ENCODE results near the gene DPH3. TPM values are rescaled to one million over a fixed set of nuclear protein-coding genes. Genes with fewer than 3 reads are reported as not detected.

DPH3 gene
- total and polyA plus RNA-seq, 2 experiments from 2014 or later: 15.3 to 84.3 TPM

- Mint-ChIP-seq H3K4me1 (peaks cover 19% of the 10 kb centered on the region), H3K4me3 (peak overlapping the region; percentile 97), H3K27ac (peak overlapping the region; percentile 98), H3K9me3 (no peaks in the 10 kb centered on the region), H3K27me3 (ENCODE audit: insufficient read depth, low read depth, poor library complexity) (peaks cover 4% of the 10 kb centered on the region), H3K36me3 (ENCODE audit: low read depth) (peaks cover 8% of the 10 kb centered on the region; the same call in 2 of the 3 replicates)
- ATAC-seq (no peak), DNase-seq (ENCODE audit: low spot score) (no peak)
- Histone ChIP-seq H4K20me1 (replicated peaks; ENCODE audit: insufficient read depth) (peaks cover 5% of the 10 kb centered on the region), H3K9me2 (ENCODE audit: insufficient read depth) (no peaks in the 10 kb centered on the region), H2AFZ (peak overlapping the region; percentile 52; the same call in 1 of the 2 replicates), H3K27ac (ENCODE audit: low read depth) (peak overlapping the region; percentile 86), H3K36me3 (ENCODE audit: insufficient read depth) (peaks cover 10% of the 10 kb centered on the region), H3K27me3 (ENCODE audit: insufficient read depth) (no peaks in the 10 kb centered on the region), H3F3A (replicated peaks; ENCODE audit: low read depth) (no peaks in the 10 kb centered on the region), H3K4me3 (peak overlapping the region; percentile 92), H3K79me2 (replicated peaks; ENCODE audit: insufficient read depth) (peaks cover 72% of the 10 kb centered on the region), H3K4me2 (peak overlapping the region; percentile 91), H3K4me1 (ENCODE audit: insufficient read depth) (peaks cover 7% of the 10 kb centered on the region)
- no peak for TF ChIP-seq CTCF (conservative IDR thresholded peaks at IDR 0.05; ENCODE audit: low read depth in 2 of 2)
- no peak for TF ChIP-seq ZNF331 (CRISPR knock-in tag; IDR thresholded peaks at IDR 0.05; ENCODE audit: low read depth)
- TF ChIP-seq ZNF114 (CRISPR knock-in tag; IDR thresholded peaks at IDR 0.05): no peak
- no peak for TF ChIP-seq ETS1 (IDR thresholded peaks at IDR 0.05)
- no peak for TF ChIP-seq CREB1 (CRISPR knock-in tag; IDR thresholded peaks at IDR 0.05; ENCODE audit: low read depth)
- TF ChIP-seq NANOG (IDR thresholded peaks at IDR 0.05; ENCODE audit: borderline replicate concordance): no peak
- no peak for TF ChIP-seq EZH2 (IDR thresholded peaks at IDR 0.05; ENCODE audit: low read depth, unreplicated experiment)
- TF ChIP-seq POLR2AphosphoS5 (IDR thresholded peaks at IDR 0.05; ENCODE audit: low read depth): no peak
- TF ChIP-seq REST (IDR thresholded peaks at IDR 0.05; ENCODE audit: unreplicated experiment): no peak
- no peak for TF ChIP-seq JUNB (IDR thresholded peaks at IDR 0.05; ENCODE audit: unreplicated experiment)
- TF ChIP-seq EZH2phosphoT487 (IDR thresholded peaks at IDR 0.05; ENCODE audit: unreplicated experiment): no peak
- no peak for TF ChIP-seq STAT1 (IDR thresholded peaks at IDR 0.05; ENCODE audit: unreplicated experiment)
- TF ChIP-seq, protein P1, sequence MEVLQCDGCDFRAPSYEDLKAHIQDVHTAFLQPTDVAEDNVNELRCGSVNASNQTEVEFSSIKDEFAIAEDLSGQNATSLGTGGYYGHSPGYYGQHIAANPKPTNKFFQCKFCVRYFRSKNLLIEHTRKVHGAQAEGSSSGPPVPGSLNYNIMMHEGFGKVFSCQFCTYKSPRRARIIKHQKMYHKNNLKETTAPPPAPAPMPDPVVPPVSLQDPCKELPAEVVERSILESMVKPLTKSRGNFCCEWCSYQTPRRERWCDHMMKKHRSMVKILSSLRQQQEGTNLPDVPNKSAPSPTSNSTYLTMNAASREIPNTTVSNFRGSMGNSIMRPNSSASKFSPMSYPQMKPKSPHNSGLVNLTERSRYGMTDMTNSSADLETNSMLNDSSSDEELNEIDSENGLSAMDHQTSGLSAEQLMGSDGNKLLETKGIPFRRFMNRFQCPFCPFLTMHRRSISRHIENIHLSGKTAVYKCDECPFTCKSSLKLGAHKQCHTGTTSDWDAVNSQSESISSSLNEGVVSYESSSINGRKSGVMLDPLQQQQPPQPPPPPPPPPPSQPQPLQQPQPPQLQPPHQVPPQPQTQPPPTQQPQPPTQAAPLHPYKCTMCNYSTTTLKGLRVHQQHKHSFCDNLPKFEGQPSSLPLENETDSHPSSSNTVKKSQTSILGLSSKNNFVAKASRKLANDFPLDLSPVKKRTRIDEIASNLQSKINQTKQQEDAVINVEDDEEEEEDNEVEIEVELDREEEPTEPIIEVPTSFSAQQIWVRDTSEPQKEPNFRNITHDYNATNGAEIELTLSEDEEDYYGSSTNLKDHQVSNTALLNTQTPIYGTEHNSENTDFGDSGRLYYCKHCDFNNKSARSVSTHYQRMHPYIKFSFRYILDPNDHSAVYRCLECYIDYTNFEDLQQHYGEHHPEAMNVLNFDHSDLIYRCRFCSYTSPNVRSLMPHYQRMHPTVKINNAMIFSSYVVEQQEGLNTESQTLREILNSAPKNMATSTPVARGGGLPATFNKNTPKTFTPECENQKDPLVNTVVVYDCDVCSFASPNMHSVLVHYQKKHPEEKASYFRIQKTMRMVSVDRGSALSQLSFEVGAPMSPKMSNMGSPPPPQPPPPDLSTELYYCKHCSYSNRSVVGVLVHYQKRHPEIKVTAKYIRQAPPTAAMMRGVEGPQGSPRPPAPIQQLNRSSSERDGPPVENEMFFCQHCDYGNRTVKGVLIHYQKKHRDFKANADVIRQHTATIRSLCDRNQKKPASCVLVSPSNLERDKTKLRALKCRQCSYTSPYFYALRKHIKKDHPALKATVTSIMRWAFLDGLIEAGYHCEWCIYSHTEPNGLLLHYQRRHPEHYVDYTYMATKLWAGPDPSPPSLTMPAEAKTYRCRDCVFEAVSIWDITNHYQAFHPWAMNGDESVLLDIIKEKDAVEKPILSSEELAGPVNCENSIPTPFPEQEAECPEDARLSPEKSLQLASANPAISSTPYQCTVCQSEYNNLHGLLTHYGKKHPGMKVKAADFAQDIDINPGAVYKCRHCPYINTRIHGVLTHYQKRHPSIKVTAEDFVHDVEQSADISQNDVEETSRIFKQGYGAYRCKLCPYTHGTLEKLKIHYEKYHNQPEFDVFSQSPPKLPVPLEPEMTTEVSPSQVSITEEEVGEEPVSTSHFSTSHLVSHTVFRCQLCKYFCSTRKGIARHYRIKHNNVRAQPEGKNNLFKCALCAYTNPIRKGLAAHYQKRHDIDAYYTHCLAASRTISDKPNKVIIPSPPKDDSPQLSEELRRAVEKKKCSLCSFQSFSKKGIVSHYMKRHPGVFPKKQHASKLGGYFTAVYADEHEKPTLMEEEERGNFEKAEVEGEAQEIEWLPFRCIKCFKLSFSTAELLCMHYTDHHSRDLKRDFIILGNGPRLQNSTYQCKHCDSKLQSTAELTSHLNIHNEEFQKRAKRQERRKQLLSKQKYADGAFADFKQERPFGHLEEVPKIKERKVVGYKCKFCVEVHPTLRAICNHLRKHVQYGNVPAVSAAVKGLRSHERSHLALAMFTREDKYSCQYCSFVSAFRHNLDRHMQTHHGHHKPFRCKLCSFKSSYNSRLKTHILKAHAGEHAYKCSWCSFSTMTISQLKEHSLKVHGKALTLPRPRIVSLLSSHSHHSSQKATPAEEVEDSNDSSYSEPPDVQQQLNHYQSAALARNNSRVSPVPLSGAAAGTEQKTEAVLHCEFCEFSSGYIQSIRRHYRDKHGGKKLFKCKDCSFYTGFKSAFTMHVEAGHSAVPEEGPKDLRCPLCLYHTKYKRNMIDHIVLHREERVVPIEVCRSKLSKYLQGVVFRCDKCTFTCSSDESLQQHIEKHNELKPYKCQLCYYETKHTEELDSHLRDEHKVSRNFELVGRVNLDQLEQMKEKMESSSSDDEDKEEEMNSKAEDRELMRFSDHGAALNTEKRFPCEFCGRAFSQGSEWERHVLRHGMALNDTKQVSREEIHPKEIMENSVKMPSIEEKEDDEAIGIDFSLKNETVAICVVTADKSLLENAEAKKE (CRISPR knock-in tag; IDR thresholded peaks at IDR 0.05): no peak
Measured at GRCh38 chr3:16265455-16265786, 678 bp upstream of the DPH3 start.
